HUES48 (cell line): ENCODE data around the gene DTNA.

Experiments used
- H3K27ac ChIP-seq: one replicate; pipeline ENCODE4 v1.7.0; 2013; ENCODE audit warnings: low read depth, low read length, inconsistent platforms
- H3K27me3 ChIP-seq: 2 replicates; pipeline ENCODE4 v1.6.1; 2013; ENCODE audit warnings: mild to moderate bottlenecking, low read length; ENCODE audit not compliant: control insufficient read depth, insufficient read depth
- H3K36me3 ChIP-seq: 2 replicates; pipeline ENCODE4 v1.6.1; 2013; ENCODE audit warnings: low read length; ENCODE audit not compliant: control insufficient read depth, insufficient read depth
- H3K4me1 ChIP-seq: 2 replicates; pipeline ENCODE4 v1.6.1; 2013; ENCODE audit warnings: mild to moderate bottlenecking, low read length; ENCODE audit not compliant: control insufficient read depth, insufficient read depth
- H3K4me3 ChIP-seq: 2 replicates; pipeline ENCODE4 v1.5.1; 2013; ENCODE audit warnings: mild to moderate bottlenecking, low read depth, low read length
- H3K9ac ChIP-seq: 2 replicates; pipeline ENCODE4 v1.6.1; 2013; ENCODE audit warnings: mild to moderate bottlenecking, low read depth, low read length, moderate library complexity
- H3K9me3 ChIP-seq: 2 replicates; pipeline ENCODE4 v1.6.1; 2013; ENCODE audit warnings: low read length; ENCODE audit not compliant: control insufficient read depth, insufficient read depth

DTNA gene

DNA sequence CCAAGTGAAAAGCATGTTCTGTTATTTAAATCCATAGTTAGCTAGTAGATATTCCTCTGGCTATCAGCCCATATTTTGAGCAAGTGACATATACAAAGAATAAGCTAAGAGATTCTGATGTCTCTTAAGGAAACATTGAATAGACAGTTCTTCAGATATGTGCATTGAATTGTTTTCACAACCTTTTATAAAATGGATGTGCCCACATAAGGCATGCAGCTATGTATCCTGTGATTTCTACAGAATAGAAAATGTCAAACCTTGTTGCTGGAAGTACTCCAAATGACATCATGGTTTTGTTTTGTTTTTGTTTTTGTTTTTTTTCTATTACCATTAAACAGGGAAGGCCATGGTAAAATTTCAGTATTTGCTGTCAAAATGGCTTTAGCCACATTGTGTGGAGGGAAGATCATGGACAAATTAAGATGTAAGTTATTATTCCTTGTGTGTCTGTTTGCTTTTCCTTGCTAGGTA is 95.8 kb downstream of the DTNA start:
- Histone ChIP-seq H3K27me3 (no peaks in the 10 kb centered on the region), H3K9ac (no peak overlapping the region), H3K36me3 (no peaks in the 10 kb centered on the region), H3K4me3 (no peak overlapping the region), H3K9me3 (no peaks in the 10 kb centered on the region), H3K27ac (no peak overlapping the region), H3K4me1 (peaks cover 34% of the 10 kb centered on the region)

DNA sequence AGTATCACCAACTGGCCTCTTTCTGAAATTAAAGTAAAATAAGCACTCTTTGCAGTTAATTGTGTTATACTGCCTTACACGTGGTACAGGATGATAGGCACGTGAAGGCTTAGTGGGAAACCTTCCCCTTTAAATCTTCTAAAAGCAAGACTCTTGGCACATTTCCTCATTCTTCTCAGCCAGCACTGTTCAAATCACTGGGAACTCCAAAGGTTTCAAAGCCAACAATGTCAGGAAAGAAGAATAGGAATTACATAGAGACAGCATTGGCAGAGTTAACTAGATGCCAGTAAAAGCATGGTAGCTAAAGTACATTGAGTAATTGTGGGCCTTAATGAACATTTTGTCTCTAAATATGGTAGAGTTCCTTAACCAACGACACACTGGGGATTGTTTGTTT is 96.4 kb downstream of the DTNA start:
- Histone ChIP-seq H3K27ac (peak overlapping the region; percentile 81), H3K9me3 (no peaks in the 10 kb centered on the region), H3K36me3 (no peaks in the 10 kb centered on the region), H3K27me3 (no peaks in the 10 kb centered on the region), H3K4me3 (no peak overlapping the region), H3K4me1 (peaks cover 34% of the 10 kb centered on the region), H3K9ac (no peak overlapping the region)

DNA sequence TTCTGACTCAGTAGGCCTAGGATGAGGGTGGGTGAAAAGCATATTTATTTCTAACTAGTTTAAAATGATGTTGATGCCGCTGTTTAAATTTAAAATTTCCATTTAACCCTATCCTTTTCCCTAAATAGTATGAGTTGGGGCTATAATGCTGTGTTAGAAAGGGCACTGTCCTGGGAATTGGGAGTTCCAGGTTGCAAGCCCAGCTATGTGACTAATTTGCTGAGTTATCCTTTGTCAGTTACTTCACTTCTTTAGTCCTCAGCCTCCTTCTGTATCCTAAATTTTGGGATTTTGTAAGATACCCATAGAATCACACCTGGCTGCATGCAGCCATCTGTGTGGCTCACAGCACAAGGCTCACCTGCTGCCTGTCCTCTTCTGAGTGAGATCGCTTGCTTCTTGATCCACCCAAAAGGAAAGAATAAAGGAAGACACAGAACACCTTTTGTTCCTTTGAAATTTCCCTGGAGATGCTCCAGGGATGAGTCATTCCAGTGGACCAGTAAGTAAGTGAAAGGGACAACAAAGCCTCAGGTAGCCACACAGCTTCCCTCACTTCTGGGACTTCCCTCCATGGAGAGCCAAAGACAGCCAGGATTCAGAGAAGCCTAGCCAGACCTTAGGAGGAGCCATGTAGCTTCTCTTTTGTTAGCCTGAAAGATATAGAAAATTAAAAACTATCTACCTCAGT is 97.2 kb downstream of the DTNA start:
- Histone ChIP-seq H3K4me1 (peaks cover 29% of the 10 kb centered on the region), H3K9me3 (no peaks in the 10 kb centered on the region), H3K4me3 (no peak overlapping the region), H3K9ac (no peak overlapping the region), H3K27me3 (no peaks in the 10 kb centered on the region), H3K36me3 (0 out of 2 replicates have a peak, but pooled peaks cover 4% of the 10 kb centered on the region), H3K27ac (peak overlapping the region; percentile 81)

DNA sequence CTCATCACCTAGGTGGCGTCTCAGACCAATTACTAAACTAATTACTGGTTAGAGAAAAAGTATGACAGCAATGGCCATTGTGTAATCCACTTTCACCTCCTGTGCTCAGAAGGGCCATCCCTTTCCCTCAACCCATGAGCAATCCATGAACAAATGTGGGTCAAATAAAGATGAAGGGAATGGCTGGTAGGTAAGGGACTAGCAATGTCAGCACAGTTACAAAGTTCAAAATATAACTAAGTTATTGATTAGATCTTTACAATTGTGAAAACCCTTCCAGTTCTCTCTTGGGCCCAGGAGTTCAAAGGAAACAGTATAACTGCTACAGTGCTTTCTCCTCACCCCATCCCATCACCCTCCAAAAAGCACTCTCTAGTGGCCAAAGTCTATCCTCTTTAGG is 98.3 kb downstream of the DTNA start:
- H3K36me3 ChIP-seq: peaks cover 9% of the 10 kb centered on the region; the same call in 1 of the 2 replicates
- H3K9me3 ChIP-seq: no peaks in the 10 kb centered on the region
- H3K4me3 ChIP-seq: no peak overlapping the region
- peaks cover 19% of the 10 kb centered on the region for H3K4me1 ChIP-seq
- no peak overlapping the region for H3K9ac ChIP-seq
- no peak overlapping the region for H3K27ac ChIP-seq
- no peaks in the 10 kb centered on the region for H3K27me3 ChIP-seq

DNA sequence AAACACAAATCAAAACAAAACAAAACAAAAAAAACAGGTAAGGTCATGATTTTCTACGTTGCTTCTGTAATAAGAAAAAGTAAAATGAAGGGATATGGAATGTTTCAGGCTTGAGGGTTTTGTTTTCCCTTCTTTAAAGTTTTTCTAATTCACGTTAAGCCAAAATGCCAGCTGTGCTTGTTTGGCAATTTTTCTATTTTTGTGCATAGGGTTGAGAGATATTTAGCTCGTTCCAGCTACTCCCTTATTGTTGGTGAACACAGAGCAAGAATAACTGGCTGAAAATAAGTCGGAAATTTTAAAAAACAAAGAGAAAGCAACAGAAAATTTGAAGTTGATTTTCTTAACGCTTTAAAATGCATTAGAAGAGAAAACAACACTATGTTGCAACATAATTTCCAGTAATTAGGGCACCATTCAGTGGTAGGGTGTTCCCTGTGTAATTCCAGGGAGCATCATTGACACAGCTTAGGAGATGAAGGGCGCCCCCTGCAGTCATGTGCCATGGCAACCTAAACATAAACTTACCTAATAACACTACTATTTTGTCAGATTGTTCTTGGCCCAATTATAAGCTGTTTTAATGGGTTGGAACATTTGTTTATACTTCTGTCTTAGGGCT is 99.5 kb downstream of the DTNA start:
- Histone ChIP-seq H3K9me3 (no peaks in the 10 kb centered on the region), H3K27ac (no peak overlapping the region), H3K9ac (no peak overlapping the region), H3K4me3 (no peak overlapping the region), H3K27me3 (no peaks in the 10 kb centered on the region), H3K4me1 (peaks cover 18% of the 10 kb centered on the region), H3K36me3 (peaks cover 9% of the 10 kb centered on the region; the same call in 1 of the 2 replicates)

DNA sequence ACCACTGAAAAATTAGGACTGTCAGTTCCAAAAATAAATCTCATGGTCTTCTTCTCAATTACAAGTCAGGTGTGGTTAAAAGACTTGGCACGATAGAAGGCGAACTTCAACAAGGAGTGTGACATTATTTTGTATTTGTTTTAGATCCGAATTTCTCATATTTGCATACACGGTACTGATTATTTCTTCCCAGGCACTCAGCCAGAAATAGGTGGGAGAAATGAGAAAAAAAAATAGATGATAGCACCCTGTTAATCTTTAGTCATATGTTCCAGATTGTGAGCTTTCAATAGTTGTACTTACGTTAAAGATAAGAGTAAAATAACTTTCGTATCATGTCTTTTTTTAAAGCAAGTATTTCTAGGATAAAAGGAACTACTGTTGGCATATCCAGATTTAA is 106.1 kb downstream of the DTNA start:
- no peaks in the 10 kb centered on the region for H3K9me3 ChIP-seq
- H3K27me3 ChIP-seq: no peaks in the 10 kb centered on the region
- H3K27ac ChIP-seq: no peak overlapping the region

DNA sequence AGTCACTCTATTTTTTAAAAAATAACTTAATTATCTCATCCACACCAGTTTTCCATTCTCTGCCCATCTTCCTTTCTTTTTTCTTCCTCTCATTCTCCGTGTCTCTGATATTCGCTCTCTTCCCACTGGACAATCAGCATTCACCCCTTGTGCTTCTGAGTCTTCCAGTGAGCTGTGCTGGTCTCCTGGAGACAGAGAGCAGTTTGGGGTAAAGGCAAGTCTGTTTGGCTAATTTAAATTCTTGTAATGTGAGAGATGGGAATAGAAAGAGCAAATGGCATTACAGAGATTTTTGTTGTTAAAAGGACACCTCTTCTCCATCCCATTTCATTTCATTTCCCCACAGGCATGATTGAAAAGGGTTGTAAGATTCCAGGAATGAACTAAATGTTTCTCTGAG is 107.5 kb downstream of the DTNA start:
- H3K9ac ChIP-seq: no peak overlapping the region
- H3K27ac ChIP-seq: no peak overlapping the region
- H3K27me3 ChIP-seq: no peaks in the 10 kb centered on the region
- H3K4me1 ChIP-seq: no peaks in the 10 kb centered on the region
- peaks cover 4% of the 10 kb centered on the region; the same call in 1 of the 2 replicates for H3K36me3 ChIP-seq
- no peak overlapping the region for H3K4me3 ChIP-seq
- no peaks in the 10 kb centered on the region for H3K9me3 ChIP-seq

More for the DNA sequence above, 106.1 kb downstream of the DTNA start:
- H3K4me3 ChIP-seq: no peak overlapping the region
- peaks cover 9% of the 10 kb centered on the region; the same call in 1 of the 2 replicates for H3K36me3 ChIP-seq
- H3K4me1 ChIP-seq: no peaks in the 10 kb centered on the region
- no peak overlapping the region for H3K9ac ChIP-seq

DNA sequence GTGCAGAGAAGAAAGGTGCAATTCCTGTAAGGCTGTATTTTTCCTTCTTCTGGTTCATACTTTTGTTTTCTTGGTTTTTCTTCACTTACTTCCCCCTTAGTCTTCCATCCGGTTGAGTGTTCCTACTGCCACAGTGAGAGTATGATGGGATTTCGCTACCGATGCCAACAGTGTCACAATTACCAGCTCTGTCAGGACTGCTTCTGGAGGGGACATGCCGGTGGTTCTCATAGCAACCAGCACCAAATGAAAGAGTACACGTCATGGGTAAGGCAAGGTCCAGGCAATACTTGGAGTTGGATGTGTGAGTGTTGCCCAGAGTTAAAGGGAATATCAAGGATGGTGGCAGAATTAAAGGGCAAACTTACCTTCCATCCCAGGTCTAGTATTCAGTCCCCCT is 108.0 kb downstream of the DTNA start:
- no peak overlapping the region for H3K9ac ChIP-seq
- H3K27me3 ChIP-seq: no peaks in the 10 kb centered on the region
- no peaks in the 10 kb centered on the region for H3K4me1 ChIP-seq
- H3K27ac ChIP-seq: no peak overlapping the region
- H3K36me3 ChIP-seq: no peaks in the 10 kb centered on the region
- no peak overlapping the region for H3K4me3 ChIP-seq
- H3K9me3 ChIP-seq: no peaks in the 10 kb centered on the region

DNA sequence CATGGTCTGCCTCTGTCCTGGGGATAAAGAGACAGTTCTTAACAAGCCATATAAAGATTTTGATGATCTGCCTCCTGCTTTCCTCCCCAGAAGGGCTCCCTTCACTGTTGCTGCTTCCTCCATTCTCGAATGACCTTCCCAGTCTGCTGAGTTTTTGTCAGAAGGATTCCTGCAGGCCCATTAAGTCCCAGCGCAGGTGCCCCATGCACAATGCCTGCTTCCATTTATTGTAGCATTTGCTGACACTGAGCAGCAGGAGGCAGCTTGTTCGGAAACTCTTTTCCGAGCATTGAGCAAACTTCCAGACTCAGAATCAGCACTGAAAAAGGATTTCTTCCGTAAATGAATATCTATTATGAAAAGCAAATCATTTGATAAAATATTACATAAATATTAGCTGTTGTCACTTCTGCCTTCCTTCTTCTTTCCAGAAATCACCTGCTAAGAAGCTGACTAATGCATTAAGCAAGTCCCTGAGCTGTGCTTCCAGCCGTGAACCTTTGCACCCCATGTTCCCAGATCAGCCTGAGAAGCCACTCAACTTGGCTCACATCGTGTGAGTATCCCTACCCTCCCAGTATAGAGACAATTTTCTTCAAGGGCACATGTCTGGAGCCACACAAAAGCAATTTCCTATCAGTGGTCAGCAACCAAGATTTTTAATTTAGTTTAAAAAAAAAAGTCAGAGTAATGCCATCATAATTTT is 110.4 kb downstream of the DTNA start:
- Histone ChIP-seq H3K4me1 (no peaks in the 10 kb centered on the region), H3K27ac (no peak overlapping the region), H3K4me3 (no peak overlapping the region), H3K27me3 (no peaks in the 10 kb centered on the region), H3K36me3 (no peaks in the 10 kb centered on the region), H3K9ac (no peak overlapping the region), H3K9me3 (no peaks in the 10 kb centered on the region)

DNA sequence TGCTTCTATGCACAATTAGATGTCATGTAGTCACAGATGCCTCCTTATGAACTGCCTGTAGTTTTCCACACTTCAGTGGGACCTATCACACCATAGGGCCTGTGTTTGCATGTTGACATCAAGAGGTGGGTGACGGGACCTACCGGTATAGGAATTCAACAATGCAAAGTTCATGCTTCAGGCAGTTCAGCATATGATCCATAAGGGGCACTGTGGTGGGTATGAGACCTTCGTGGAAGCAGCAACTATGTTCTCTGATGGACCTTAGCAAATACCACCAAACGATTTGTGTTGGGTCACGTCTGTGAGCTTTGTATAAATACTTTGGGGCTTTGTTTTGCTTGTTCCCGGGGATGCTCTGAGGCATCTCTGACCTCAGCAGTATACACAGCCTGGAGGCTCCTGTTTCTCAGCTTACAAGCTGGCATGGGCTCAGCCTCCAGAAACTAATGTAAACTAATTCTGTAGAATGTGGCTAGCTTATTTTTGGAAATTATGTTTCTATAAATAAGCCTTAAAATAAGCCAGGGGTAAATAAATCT is 111.6 kb downstream of the DTNA start:
- no peak overlapping the region for H3K9ac ChIP-seq
- no peak overlapping the region for H3K4me3 ChIP-seq
- H3K27ac ChIP-seq: no peak overlapping the region
- no peaks in the 10 kb centered on the region for H3K36me3 ChIP-seq
- H3K4me1 ChIP-seq: no peaks in the 10 kb centered on the region
- H3K27me3 ChIP-seq: no peaks in the 10 kb centered on the region
- no peaks in the 10 kb centered on the region for H3K9me3 ChIP-seq

DNA sequence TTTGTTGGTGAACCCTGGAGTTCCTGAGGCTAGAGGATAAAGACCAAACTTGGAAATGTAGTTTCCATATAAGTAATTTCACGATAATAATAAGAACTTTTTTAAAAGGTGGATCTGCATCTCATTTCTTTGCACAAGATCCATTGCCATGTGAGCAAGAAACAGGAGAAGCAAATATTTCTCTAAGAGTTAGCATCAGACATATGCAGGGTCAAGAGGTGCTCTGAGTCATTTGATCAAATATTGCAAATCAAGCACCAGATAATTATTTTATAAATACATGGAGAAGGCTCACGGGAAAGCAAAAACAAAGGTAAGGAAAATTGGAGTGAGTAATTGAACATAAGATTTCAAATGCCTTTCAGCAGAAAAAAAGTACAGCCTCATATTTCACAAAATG is 118.0 kb downstream of the DTNA start:
- no peaks in the 10 kb centered on the region for H3K4me1 ChIP-seq
- H3K9me3 ChIP-seq: no peaks in the 10 kb centered on the region
- H3K9ac ChIP-seq: no peak overlapping the region
- no peak overlapping the region for H3K27ac ChIP-seq
- H3K36me3 ChIP-seq: no peaks in the 10 kb centered on the region
- no peak overlapping the region for H3K4me3 ChIP-seq
- H3K27me3 ChIP-seq: no peaks in the 10 kb centered on the region
